DMS53 treated with DMSO at 0.1 percent for 48 hours (cell line): ENCODE data around the gene KPTN.
A peak's percentile ranks its signal among the peaks of the same experiment; 100 is the strongest.

Source experiments
- DNase-seq: peaks from one replicate; lab custom pipeline; 2025; ENCODE audit not compliant: unreplicated experiment; lab: John Stamatoyannopoulos, UW

Gene KPTN

DNA sequence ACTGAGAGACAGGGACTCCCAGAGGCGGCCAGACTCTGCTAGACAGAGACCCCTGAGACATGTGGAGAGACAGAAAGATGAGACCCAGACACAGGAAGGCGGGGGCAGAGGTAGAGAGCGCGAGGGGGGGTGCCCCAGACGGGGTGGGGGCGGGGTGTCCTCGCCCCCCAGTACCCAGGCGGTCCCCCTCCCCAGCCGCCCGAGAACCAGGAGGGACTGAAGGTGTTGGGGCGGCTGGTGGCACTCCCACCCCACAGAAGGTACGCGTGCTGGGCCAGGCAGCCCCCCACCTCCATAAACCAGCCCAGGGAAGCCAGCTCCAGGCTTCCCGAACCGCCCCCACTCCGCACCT lies 12.7 kb downstream of the KPTN start:
- DNase-seq, result no peak

DNA sequence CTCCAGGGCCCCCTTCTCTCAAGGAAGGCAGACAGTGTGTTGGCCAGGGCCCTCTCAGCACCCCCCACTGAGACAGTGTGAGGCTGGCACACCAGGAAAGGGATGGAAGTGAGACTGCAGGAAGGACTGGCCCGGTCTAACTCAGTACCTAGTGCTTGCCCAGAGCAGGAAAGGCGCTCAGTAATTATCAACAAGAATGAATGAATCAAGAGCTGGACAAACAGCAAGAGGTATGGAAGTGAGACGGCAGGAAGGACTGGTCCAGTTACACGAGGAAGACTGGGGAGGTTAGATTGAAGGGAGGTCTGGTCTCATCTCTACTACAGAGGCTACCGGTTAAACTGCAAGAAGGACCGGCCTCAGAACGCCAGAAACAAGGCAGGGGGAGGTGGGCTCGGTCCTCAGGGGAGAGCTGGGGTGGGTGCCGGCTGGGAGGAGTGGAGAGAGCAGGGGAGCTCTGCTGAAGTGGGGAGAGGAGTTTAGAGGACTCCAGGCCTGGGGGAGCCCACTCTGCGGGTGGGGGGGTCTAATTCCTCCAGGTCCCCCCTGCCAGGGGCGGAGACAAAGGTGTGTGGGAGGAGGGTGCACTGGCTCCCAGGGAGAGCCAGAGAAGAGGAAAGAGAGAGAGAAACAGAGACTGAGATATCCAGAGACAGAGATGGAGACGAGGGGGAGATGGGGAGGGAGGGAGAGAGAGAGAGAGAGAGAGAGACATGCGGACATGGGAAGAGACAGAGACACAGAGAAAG lies 13.4 kb downstream of the KPTN start:
- no peak for DNase-seq

DNA sequence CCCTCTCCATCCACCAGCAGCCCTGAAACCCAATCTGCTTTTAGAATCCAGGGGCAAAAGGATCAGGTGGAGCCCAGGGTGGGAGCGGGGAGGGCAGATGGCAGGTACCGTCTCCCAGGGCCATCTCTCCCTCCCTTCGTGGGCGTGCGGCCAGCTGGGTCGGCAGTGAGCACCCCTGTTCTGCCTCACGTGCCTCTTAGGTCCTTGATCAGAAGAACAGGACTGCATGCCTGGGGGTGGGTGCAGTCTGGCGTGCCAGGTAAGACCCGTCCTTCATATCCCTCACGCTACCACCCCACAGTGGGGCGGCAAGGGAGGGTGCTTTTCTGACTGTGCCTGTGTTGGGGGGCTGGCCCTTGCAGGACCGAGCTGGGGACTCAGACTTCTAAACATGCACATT lies 14.3 kb downstream of the KPTN start:
- no peak for DNase-seq

DNA sequence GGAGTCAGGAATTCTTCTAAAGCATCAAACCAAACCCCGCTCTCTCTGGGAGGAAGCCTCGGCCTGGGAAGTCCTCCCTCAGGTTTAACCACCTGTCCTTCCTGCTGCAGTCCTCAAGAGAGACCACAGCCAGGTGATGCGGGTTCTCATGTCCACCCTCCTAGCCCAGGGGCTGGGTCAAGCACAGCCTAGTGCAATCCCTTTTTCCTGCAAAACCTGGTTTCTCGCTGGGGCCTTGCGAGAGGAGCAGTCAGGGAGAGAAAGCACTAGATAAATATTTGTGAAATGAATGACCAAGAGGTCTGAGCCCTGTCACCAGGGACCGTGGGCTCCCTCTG lies 14.7 kb downstream of the KPTN start:
- peak; percentile 45 for DNase-seq

DNA sequence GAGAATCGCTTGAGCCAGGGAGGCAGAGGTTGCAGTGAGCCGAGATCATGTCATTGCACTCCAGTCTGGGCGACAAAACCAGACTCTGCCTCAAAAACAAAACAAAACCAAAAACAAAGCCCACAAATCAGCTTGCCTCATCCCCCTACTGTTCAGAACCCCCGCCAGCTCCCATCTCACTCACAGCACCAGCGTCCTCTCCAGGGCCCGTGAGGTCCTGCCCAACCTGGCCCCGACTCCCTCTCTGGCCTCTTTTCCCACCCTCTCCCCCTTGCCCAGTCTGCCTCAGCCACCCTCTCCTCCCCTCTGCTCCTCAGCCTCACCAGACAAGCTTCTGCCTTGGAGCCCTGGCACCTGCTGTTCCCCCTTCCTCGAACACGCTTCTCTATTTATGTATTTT lies 16.1 kb downstream of the KPTN start:
- no peak for DNase-seq

DNA sequence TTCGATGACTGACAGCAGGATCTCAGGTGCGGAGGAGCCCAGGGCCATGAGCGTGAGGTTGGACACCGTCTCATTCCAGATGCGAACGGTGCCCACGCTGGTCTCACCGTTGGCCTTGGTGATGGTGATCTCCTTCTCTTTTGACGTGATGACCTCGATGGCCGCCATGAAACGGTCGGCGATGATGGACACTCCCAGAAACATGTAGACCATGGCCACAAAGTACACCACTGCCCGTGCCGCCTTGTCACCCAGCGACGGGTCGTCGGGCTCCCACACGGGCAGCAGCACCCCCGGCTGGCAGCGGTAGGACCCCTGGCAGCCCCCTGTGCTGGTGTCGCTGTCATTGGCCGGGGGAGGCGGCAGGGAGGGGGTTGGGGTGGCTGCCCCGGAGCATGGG lies 18.1 kb downstream of the KPTN start:
- DNase-seq, result no peak

DNA sequence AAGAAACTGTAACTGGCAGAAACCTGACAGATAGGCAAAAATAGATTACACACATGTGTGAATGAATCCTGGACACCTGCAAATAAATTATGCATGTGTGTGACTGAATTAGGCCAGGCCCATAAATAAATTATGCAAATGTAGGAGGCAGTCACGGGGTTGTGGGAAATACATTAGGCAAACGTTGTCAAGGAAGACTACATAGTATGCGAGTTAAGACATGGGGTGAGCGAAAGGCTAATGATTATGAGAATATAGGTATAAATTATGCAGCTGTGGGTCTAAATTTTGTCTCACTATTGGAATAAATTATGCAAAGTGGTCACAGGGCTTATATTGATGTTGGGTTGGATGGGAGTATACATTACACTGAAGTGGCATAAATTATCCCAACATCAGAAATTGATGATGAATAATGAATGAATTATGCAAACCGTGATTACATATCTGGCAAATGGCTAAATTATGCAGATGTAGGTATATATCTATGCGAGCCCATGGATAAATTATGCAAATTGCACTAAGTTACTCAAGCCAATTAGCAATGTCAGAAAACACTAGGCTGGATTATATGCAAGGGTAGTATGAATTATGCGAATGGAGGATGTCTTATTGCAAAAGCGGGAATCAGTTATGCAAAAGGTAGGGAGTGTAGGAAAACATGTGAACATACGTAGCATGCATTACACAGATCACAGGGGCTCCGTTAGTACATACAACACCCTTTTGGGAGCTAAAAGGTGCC lies 19.2 kb downstream of the KPTN start:
- no peak for DNase-seq

DNA sequence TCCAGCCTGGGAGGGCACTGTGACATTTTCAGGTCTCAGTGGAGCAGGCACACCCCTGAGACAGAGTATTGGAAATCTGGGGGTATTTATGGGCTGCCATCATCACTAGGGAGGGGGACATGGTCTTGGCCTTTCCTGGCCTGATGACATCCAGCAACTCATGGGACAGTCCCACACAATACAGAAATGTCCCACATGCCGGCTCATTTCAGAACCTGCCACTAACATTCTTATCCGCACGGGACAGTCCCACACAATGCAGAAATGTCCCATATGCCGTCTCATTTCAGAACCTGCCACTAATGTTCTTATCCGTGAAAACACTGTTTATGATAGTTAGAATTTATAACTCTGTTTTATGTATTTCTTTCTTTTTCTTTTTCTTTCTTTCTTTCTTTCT lies 22.1 kb downstream of the KPTN start:
- no peak for DNase-seq

DNA sequence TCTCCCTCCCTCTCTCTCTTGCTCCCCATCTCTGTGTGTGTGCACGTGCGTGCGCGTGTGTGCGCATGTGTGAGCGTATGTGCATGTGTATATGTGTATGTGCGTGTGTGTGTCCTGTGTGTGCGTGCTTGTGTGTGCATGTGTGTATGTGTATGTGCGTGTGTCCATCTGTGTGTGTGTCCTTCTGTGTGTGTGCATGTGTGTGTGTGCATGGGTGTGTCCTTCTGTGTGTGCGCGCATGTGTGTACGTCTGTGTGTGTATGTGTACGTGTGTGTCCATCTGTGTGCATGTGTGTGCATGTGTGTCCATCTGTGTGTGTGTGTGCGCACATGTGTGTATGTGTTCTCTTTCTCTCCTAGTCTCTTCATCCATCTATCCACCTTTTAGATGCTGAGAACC lies 24.5 kb downstream of the KPTN start:
- DNase-seq, result no peak

DNA sequence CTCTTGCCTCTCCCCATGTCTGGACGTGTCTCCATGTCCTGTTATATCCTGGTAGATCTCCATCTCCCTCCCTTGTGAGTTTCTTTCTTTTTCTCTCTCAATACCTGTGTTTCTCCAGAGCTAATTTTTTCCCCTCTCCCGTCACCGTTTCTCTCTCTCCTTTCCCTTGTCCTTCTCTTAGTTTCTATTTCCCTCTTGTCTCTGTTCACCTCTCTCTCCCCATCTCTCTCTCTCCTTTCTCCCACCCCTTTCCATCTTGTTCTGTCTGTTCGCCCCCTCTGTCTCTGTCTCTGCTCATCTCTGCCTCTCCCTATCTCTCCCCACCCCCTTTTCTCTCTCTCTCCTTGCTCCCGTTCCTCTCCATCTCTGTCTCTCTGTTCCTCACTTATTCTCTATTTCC lies 25.3 kb downstream of the KPTN start:
- DNase-seq, result no peak

DNA sequence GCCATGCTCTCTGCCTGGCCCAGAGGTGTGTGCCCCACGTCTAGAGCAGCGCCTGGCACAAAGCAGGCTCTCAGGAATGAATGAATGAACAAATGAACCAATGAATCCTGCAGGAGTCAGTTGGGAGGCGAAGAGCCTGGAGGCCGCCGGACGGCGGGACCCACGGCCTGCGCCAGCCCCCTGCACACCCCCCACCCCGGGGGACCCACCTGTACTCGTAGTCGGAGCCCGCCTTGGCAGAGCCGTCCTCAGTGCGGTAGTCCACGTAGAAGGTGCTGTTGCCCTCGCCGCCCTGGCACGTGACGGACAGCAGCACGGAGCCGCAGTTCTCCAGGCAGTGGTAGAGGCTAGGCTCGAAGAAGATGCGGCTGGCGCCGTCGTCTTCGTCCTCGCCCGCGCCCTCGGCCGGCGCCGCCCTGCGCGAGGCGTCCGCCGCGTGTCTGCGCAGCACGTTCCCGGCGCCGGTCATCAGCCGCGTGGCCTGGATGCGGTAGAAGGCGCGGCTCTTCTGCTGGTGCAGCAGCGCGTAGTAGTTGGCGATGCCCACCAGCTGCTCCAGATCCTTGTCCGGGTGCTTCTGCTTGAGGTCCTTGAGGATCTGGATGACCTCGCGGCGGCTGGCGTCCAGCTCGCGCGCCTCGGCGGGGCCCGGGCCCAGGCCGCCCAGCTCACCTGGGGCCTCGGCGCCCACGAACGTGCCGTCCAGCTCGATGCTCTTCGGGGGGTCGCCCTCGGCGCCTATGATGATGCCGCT lies 27.1 kb downstream of the KPTN start:
- no peak for DNase-seq

DNA sequence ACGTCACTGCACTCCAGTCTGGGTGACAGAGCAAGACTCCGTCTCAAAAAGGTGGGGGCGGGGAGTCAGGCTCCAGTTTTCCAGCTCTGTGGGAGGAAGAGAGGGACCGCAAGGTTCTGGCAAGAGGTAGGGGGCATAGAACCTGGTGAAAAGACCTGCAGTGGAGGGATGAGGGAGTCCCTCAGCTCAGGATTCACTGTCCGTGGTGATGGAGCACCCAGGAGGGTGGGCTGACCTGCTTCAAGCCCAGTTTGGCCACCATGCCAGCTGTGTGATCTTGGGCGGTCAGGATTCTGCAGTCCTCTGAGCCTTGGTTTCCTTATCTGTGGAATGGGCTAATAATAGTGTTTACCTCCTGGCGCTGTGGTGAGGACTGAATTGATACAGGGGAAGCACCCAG lies 33.5 kb downstream of the KPTN start:
- no peak for DNase-seq

DNA sequence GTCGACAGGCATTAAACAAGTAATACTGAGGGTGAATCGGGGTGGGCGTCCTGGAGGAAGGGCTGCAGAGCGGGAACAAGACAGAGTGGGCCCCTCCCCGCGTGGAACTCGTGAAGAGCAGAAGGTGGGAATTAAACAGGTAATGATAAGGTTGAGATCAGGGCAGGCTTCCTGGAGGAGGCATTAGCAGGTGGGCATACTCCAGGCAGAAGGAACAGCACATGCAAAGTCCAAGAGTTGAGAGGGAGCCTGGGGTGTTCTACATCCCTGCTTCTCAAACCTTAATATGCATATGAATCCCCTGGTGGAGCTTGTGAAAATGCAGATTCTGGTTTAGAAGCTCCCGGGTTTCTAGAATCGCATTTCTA lies 35.7 kb downstream of the KPTN start:
- no peak for DNase-seq

DNA sequence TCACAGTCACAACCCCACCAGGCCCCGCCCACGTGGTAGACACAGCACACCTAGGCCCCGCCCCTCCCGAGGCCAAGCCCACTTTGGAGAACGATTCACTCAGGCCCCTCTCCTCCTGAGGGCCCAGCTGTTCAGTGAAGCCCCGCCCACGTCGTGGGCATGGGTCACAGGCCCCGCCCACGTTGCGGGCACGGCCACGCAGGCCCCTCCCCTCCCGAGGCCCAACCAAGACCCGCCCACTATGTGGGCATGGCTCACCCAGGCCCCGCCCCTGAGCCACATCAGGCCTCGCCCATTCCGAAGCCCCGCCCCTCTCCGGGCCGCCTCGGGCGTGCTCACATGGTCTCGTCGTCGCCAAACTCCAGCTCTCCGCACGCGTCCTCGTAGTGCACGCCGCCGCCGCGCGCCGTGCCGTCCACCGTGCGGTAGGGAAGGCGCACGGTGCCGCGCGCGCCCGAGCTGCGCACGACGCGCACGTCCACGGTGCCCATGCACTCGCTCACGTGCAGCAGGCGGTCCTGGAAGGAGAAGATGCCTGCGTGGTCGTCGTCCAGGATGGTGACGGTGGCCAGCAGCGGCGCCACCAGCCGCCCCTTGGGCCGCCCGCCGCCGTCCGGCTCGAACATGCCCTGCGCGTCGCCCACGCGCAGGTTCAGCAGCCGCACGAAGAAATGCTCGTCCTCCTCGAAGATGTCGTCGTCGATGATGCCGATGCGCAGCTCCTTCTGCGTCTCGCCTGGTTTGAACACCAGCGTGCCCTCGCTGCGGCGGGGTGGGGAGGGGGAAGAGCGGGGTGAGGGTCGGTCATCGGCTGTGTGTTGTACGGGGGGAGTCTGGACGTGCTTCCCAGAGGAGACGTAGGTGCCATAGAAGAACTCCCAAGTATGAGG lies 36.3 kb downstream of the KPTN start:
- no peak for DNase-seq

DNA sequence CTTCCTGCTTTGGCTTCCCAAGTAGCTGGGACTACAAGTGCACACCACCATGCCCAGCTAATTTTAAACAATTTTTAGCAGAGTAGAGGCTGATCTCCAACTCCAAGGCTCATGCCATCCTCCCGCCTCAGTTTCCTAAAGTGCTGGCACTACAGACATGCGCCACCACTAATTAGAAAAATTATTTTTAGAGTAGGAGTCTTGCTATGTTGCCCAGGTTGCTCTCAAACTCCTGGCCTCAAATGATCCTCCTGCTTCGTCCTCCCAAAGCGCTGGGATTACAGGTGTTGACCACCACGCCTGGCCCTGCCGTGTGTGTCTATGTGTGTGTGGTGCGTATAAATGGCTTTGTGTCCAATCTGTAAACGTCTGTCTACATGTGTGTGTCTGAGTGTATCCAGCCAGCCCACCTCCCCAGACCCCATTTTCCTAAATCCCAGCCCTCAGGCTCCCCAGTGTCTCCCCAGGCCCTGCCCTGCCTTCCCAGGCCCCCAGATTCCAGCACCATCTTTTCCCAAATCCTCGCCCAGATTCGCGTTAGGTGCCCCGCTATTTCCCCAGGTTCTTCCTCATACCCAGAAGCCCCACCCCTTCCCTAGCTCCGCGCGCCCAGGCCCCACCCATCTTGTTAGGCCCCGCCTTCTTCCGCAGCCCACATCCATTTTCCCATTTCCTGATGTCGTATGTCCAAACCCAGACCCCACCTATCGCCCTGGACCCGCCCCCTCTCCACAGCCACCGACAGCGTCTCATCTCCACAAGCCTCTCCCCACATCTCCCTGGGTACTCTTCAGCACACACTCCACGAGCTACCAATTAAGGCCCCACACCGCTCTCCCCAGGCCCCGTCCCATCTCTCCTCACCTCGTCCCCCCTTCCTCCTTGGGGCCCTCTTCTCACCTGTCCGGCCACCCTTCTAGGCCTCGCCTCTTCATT lies 37.2 kb downstream of the KPTN start:
- no peak for DNase-seq

DNA sequence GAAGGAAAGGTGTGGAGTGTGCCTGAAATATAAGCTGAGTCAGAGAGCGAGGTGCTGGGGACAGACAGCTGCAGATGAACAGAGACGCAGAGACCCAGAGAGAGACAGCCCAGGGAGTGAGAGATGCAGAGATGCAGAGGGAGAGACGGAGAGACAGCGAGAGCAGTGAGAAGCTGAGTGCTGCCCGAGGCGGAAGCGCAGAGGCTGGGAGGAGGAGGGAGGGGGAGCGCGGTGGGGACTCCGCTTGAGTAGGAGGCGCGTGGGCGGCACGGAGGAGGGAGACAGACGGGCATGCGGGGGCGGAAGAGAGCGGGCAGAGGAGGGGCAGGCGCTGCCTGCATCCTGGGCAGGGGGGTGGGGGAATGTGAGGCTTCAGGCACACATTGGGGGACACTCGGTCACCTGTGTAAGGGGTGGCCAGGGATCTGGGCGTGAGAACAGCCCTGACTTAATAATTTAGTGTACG lies 38.0 kb downstream of the KPTN start:
- DNase-seq, result peak; percentile 49

DNA sequence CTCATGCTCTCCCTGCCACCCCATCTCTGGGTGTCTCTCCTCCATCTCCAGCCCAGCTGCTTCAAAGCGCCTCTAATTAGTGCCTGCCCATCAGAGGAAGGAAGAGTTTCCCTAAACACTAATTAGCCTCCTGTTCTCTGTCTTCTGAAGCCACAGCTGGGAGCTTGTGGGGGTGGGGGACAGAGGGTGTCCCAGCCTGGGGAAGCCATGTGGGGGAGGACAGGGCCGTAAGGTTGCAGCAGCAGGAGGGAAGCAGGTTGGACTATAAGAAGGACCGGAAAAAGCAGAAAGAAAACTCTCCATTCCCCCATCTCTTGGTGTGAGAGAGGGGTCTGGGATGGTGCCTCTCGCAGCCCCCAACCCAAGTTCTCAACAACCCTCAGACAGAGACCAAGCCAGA lies 38.5 kb downstream of the KPTN start:
- DNase-seq, result no peak

DNA sequence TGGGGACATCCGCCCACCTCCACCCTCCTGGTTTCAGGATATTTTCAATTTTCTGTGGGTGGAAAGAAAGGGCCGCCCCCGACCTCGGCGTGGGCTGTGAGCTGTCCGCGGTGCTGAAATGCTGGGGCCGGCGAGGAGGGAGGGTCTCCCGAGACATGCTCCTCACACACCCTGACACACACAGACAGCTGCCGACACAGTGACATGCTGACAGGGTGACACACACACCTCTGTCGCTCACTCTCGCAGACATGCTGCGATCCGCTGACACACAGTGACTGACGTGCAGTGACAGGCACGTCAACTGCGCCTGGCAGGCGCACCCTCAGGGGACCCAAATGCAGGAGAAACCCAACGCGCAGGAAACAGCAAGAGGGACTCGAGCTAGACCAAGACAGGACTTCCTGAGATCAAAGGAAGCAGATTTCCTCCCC lies 39.6 kb downstream of the KPTN start:
- no peak for DNase-seq

DNA sequence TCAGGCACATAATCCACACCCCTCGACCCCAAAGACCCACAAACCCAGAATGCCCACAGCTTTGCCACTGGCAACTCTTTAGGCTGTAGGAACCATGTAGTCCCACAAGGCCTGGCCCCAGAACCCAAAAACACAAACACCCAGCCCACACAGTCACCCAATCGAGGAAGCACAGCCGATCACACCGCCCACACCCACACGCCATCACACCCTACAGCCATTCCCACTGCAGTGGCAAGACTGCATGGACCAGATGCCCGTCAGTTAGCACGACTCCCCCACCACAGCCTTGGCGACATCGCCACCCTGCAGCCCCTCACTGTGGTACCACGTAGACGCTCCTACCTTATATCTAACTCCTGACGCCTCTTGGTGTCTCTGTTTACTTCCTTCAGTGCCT lies 40.7 kb downstream of the KPTN start:
- no peak for DNase-seq

DNA sequence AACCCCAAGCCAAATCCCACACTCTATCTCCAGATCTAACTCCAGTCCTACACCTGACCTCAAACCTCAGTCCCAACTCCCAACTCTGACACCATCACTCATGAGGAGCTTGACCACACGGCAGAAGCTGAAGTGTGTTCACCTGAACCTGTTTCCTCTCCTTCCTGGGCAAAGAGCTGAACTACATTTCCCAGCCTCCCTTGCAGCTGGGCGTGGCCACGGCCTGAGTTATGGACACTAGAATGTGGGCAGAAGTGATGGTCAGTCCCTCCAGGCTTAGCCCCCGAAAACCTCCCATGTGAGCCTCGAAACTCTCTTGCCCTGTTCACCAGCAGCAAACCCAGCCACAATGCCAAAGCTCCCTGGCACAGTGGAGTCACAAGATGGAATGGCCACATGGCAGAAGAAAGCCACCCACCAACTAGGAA lies 45.2 kb downstream of the KPTN start:
- no peak for DNase-seq
